Stimulated activated naive CD4-positive, alpha-beta T cell treated with Interleukin-2 at 50 U/mL for 16 hours (primary cell): ENCODE data around the gene KIAA1217.

ENCODE experiments used
- DNase-seq: peaks from one replicate; lab custom pipeline; 2025; lab: John Stamatoyannopoulos, UW

The KIAA1217 gene

DNA sequence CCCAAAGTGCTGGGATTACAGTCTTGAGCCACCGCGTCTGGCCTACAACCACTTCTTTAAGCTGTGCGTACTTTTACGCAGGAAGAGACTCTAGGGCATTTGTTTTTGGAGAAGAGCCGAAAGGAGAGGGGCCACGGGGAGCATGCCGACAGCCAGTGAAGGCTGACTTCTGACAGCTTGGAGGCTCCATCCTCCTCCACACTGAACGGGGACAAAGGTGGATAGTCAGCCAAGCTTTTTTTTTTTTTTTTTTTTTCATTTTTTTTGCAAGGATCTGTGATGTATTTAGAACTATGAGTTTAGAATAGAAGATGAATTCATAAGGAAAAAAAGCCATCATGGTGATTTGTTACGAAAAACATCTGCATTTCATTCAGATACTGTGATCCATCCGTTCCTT, 293.1 kb downstream of the KIAA1217 start:
- DNase-seq: no peak

DNA sequence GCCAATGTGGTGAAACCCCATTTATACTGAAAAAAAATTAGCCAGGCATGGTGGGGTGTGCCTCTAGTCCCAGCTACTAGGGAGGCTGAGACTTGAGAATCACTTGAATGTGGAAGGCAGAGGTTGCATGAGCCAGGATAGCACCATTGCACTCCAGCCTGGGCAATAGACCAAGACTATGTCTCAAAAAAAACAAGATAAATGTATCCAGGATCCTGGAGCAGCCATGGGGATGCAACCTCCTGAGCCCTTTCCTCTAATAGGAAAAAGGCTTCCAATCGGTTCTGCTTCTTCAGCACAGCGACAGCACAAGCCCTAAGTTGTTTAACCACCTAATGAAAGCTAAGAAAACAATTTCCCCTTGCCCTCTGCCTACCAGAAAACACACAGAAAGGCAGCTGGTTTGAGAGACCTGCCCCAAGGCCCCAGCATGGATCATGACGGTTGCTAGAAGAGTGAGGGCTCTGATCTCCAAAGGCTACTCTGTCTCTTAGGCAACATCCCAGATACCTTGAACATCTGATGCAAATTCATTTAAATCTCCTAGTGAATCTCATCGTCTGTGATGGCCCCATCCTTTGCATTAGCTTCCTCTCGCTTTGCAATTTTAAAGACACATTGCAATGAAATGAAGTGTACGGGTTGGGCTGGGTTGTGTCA, 294.0 kb downstream of the KIAA1217 start:
- DNase-seq: no peak

DNA sequence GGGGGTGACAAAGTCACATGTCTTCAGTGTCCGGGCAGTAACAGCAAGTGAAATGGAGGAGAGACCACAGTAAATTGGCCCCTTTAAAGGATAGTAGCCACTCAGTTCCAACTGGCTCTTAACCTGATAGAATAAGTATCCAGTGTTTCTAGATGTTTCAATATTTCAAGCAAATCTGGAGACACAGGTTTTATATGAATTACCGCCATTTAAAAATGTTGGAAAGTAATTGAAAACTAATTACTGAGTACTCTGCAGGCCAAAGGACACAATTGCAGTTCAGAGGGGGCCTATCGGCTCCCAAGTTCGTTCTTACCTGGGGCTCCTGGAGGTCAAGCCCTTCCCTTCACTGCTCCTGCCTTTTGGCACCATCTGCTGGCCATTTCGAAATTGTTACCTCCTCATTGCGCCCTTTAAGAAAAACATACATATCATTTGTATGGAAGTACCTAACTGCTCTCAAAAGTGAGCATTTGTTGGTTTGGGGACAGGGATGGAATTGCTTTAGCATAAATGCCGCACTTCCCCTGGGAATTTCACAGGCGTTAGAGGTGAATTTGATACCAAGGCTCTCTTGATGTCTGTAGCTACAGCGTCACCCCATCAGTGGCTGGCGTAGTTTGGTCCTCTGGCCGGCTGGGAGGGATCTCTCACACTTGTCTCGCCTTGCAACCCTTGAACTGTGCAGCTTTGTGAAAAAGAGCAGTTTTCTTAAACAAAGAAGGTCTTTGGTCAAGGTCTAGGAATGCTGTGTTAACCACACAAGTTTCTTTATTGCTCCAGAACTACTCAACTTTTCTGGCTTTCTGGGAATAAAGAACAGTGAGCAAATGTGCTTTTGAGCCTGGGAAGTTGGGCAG, 294.8 kb downstream of the KIAA1217 start:
- DNase-seq: no peak

DNA sequence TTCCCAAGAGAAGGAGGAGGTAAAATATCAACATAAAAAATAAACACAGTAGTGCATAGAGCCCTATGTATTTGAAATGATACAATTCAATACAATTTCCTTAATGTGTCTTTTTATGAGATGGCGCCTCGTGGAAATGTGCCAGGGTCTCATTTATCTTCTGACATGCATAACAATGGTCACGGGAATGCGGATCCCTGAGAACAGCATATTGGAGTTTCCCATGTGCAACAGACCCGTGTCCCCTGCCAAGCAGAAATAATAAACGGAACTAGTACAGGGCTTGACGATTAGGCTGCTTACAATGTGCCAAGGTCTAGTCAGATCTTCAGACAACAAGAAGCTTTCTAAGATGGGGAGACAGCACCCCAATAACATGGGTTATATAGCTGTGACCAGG, 296.8 kb downstream of the KIAA1217 start:
- no peak for DNase-seq

DNA sequence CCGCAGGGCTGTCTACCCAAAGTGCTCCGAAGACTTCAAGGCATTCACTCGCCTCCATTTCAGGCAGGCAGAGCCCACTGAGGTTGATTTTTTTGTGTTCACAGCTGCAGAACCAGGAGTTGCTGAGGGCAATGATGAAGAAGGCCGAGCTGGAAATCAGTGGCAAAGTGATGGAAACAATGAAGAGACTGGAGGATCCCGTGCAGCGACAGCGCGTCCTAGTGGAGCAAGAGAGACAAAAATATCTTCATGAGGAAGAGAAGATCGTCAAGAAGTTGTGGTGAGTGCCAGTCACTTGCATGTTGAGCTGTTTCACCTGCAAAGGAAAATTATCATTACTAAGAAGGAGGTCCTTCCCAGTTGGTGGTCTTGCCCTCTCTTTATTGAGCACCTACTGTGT, 304.2 kb downstream of the KIAA1217 start:
- no peak for DNase-seq

DNA sequence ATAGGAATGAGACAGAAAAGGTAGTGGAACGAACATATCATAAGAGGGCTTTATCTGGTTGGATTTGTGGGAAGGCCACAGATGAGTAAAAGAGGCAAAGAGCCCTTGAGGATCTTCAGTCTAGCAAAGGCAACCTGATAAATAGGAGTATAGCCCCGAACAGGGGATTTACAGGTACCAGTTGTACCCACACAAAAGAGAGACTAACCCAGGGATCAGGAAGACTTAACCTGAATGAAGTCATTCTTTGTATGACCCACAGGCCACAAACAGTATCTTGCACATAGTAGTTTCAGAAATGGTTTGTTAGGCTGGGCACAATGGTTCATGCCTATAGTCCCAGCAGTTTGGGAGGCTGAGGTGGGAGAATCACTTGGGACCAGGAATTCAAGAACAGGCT, 306.5 kb downstream of the KIAA1217 start:
- DNase-seq: no peak

DNA sequence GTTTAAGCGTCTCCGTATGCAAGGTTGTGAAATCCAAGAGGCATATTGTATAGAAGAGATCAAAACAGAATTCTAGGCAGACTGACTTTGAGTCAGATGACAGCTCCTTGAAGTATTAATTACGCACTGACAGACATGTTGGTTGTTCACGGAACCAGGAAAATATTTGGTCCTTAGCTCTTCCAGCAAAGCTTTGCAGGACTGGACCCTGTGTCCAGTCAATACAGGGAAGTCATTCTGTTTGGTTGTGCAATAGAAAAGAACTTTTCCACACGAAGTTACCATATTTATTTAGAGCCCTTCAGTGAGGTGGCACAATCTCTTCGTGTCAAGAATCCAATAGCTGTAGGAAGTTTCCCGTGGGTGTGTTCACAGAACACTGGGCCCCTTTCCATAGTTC, 309.5 kb downstream of the KIAA1217 start:
- no peak for DNase-seq

DNA sequence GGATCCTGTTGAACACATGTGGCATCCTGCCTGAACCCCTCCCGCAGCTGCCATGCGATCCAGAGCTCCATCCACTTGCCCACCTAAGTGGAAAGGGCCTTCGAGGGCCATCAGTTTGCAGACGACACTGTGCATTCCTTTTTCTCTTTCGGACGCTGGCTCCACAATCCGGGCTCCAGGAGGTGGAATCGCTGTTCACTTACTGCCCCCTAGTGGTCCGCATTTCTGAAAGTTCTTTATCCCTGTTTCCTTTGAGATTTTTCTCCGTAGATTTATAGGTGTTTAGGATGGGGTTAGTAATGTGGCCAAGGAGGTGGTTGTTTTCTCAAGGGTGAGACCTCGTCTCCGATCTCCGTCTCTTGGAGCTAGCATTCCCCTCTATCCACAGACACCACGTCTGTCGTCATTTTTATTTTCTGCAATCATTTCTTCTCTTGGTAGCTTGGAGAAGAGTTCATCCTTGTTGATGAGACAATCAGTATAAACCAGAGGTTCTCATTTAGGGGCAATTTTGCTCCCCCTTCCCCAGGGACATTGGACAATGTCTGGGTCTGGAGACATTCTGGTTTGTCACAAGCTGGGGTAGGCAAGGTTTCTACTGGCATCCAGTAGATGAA, 310.2 kb downstream of the KIAA1217 start:
- peak; percentile 2 for DNase-seq

DNA sequence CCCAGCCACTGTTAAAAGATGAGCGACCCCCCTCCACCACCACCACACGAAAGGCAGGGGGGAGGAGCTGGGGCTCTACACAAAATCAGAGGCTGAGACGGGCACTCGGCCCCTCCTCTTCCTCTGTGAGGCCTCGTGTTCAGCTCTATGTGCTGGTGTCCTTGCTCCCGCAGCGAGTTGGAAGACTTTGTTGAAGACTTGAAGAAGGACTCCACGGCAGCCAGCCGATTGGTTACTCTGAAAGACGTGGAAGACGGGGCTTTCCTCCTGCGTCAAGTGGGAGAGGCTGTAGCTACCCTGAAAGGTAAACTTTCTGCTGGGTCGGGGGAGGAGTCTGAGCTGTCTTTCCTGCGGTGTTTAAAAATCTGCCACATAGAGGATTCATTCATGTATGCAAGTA, 311.0 kb downstream of the KIAA1217 start:
- DNase-seq: peak; percentile 1

DNA sequence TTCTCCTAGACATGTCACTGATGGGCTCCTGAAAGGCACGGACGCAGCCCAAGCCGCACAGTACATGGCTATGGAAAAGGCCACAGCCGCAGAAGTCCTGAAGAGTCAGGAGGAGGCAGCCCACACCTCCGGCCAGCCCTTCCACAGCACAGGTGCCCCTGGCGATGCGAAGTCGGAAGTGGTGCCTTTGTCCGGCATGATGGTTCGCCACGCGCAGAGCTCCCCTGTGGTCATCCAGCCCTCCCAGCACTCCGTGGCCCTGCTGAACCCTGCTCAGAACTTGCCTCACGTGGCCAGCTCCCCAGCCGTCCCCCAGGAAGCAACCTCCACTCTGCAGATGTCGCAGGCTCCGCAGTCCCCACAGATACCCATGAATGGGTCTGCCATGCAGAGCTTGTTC, 315.4 kb downstream of the KIAA1217 start:
- DNase-seq: no peak

DNA sequence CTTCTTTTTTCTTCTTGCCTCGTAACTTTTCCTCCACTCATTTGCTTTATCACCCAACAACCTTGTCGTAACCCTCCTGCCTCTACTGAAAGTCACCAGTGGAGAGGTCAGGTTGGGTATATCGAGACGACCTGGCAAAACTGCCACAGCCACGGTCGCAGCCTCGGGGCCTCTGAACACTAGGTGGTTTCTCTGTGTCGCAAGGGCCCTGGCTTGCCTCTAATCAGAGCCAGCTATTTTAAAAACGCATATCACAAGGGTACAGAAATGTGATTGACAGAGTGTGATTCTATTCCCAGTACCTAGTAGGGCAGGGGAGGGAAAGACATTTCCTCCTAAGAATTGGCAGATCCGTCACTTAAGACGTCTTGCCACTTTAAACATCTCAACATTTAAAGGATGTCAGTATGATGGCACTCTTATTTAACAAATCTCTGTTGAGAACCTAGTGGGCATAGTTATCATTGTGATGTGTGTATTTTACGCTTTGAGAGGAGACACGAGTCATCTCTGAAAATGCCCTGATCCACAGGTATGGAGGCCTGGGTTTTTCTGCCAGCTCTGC, 317.2 kb downstream of the KIAA1217 start:
- no peak for DNase-seq

DNA sequence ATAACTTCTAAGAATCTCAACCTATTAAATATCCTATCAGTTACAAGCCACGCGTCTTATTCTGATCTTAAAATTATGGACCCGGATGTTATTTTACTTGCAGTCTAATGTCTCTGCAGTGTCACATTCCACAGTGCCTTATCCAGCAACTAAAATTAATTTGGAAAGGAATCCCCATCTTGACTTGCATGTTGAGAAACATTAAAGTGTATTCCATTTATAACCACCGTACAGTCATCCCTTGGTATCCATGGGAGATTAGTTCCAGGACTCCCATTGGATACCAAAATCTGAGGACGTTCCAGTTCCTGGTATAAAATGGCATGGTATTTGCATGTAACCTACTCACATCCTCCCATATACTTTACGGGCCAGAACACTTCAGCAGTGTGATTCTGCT, 320.0 kb downstream of the KIAA1217 start:
- DNase-seq: no peak

DNA sequence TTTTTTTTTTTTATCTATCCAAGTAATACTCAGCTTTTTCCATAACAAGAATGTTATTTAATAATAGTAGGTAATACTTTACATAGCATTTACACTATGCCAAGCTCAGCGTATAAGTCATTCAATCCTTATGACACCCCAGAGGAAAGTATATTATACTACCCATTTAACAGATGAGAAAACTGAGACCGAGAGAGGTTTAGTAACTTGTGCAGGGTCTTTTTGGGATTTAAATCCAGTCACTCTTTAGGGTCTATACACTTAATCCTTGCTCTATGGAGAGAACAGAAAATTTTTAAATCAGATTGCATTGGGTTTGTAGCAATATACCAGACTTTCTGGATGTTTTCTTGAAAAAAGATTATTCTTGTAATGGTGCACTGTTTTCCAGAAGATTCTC, 322.5 kb downstream of the KIAA1217 start:
- DNase-seq: no peak

DNA sequence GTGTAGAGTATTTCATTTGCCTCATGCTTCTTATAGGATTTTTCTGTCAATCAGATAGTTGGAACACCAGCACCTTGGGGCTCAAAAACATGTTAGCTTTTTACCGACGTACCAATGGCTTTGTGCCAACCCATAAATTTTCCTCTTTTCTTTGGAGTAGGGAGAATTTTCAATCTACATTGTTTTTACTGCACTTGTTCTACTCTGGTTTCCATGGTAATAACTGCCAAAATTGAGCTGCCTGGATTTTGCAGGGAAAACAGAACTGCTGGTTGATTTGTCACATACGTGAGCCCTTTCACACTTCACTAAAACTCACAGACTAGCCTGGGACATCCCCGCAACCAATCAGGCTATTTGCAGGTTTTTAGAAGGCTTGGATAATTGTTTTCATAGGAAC, 325.0 kb downstream of the KIAA1217 start:
- no peak for DNase-seq

DNA sequence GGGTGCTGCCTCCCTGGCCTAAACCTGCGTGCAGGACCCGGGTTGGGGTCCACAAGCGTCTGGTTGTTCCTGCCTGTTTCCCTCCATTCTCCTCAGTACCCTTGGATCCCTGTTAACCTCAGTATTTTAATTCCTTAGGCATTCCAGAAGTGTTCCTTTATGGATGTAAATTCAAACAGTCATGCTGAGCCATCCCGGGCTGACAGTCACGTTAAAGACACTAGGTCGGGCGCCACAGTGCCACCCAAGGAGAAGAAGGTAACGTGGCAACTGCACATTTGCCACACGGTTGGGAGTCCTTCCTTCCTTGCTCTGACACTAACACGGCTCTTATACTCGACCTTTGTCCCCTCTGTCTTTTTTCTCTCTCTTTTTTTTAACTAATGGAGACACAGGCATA, 327.7 kb downstream of the KIAA1217 start:
- DNase-seq: no peak

DNA sequence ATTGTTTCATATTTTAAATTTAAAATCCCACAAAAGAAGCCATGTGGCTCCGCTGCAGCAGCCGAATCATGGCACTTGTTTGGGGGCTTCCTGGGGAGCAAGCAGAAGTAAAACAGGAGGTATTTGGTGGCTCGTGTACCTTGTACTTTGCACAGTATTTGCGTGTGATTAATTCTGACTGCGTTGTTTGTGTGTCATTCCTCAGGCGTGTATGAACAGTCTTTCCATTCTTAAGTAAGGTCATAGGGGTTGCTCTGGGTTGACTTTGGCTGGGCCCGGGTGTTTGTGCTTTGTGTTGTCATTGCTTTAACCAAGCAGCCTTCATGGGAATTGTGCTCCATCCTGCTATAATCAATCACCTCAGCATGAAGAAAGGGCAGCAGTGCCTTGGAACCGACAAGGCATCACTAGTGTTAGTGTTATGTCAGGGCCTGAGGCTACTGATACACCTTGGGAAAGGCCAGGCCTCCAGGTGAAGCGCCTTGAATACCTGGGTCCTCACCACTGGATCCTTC, 332.4 kb downstream of the KIAA1217 start:
- DNase-seq: no peak

DNA sequence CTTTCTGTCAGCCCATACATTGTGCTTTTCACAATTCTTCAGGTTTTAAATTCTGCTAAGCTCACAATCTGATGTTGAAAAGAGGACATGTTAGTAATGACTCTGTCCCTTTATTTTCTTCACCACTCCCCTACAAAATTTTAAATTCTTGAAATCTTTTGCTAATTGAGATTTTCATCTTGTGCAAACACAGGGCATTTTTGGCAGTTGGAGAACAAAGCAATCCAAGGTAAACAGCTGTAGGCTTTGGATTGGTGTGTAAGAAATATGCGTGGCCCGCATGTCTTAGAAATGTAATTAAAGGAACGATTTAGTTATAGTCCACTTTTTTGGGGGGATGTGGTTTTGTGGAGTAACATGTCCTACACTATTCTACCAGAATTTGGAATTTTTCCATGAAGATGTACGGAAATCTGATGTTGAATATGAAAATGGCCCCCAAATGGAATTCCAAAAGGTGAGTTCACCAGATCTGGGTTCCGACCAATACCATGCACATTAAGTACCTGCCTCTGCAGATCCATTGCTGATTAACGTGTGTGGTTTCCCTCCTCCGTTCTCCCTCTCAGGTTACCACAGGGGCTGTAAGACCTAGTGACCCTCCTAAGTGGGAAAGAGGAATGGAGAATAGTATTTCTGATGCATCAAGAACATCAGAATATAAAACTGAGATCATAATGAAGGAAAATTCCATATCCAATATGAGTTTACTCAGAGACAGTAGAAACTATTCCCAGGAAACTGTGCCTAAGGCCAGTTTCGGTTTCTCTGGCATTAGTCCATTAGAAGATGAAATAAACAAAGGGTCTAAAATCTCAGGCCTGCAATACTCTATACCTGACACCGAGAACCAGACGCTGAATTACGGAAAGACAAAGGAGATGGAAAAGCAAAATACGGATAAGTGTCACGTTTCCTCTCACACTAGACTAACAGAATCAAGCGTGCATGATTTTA, 333.7 kb downstream of the KIAA1217 start:
- no peak for DNase-seq

DNA sequence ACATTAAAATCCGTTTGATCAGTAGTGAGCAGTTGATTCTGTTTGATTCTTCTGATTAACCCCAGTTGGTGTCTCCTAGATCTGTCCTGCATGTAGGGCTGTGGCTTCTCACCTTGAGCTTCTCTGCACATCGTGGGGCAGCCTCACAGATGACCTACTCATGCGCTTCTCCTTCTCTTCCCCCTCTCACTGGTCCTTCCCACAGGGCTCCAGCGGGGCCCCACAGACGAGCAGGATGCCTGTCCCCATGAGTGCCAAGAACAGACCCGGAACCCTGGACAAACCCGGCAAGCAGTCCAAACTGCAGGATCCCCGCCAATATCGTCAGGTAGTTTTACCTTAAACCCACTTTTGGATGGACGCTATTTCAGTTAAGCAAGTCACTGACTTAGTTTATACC, 335.8 kb downstream of the KIAA1217 start:
- no peak for DNase-seq

DNA sequence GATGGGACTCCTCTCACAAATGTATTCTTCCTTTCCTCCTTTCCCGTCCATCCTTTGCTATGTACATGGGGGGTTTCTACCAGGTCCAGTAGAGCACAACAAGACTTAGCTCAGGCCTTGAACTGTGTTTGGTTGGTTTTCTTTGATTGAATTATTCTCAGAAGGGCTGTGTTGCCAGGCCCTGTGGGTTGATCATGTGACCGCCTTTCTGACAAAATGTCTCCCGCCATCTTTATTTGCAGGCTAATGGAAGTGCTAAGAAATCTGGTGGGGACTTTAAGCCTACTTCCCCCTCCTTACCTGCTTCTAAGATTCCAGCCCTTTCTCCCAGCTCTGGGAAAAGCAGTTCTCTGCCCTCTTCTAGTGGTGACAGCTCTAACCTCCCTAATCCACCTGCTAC, 336.6 kb downstream of the KIAA1217 start:
- no peak for DNase-seq

DNA sequence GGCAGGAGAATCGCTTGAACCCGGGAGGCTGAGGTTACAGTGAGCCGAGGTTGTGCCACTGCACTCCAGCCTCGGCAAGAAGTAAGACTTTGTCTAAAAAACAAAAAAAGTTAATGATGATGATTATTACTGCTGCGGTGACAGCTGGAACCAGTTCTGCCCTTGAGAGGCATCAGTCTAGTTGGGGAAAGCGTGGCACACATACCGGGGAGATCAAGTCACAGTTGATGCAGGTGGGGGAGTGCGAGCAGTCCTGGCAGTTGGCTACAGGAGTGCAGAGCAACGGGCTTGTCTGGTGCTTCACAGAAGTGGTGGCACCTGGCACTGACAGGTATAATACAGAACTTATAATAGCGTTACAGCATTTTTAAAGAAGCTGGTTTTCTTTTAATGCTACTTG, 341.7 kb downstream of the KIAA1217 start:
- no peak for DNase-seq

DNA sequence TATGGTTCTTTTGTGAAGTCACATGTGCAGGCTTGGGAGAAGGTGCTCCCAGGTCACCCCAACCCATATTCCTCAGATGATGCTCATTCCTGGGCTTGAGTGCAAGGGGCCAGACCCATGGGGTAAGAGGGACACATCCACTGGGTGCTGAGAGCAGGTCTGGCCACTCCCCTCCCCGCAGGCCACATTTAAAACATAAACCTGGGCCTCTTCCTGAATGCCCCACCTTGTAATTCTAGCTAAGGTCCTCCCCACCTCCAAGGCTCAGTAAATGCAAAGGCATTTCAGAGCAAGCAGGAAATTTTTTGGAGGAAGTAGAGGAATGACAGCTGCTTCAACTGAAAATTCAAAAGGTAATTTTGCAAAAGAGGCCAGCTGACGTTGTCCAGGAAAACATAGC, 342.2 kb downstream of the KIAA1217 start:
- no peak for DNase-seq
